Fibroblast of skin of back (primary cell): ENCODE results near the gene GPATCH3.
"Not testable (repeated sequence)": the region's sequence is repeated elsewhere in the genome, so short reads cannot be mapped to it uniquely, and the experiment has no call there.

ENCODE experiments used
- DNase-seq: peaks from one replicate; pipeline ENCODE4 v3.0.0-alpha.2; 2013

GPATCH3 gene

GRCh38 chr1:26863685-26864077 is 36.6 kb downstream of the GPATCH3 start:
- no peak for DNase-seq

GRCh38 chr1:26862781-26863684 is 37.2 kb downstream of the GPATCH3 start, which contains the start of gene SFN:
Gene SFN, plus strand, starts transcription at chr1:26863149. Its CDS starts 64 bp downstream, at chr1:26863213.
- DNase-seq, result no peak

- peak; percentile 45 for DNase-seq
Observed at GRCh38 chr1:26861889-26862378, 38.3 kb downstream of the GPATCH3 start.

- peak; percentile 59 for DNase-seq
Observed at GRCh38 chr1:26861286-26861701, 39.0 kb downstream of the GPATCH3 start.

- no peak for DNase-seq
Observed at GRCh38 chr1:26858891-26859640, 41.2 kb downstream of the GPATCH3 start.

GRCh38 chr1:26858160-26858559 is 42.1 kb downstream of the GPATCH3 start:
- DNase-seq, result no peak

- no peak for DNase-seq
Observed at GRCh38 chr1:26857473-26858060, 42.7 kb downstream of the GPATCH3 start.

- no peak for DNase-seq
Observed at GRCh38 chr1:26856604-26857469, 43.4 kb downstream of the GPATCH3 start.

- DNase-seq, result no peak
Observed at GRCh38 chr1:26856181-26856580, 44.1 kb downstream of the GPATCH3 start.

- DNase-seq, result no peak
Observed at GRCh38 chr1:26855636-26856035, 44.6 kb downstream of the GPATCH3 start.

GRCh38 chr1:26854906-26855305 is 45.4 kb downstream of the GPATCH3 start:
- DNase-seq, result no peak

- DNase-seq, result no peak
Observed at GRCh38 chr1:26853600-26853999, 46.7 kb downstream of the GPATCH3 start.

GRCh38 chr1:26853156-26853555 is 47.1 kb downstream of the GPATCH3 start:
- peak; percentile 90 for DNase-seq

GRCh38 chr1:26852701-26853100 is 47.6 kb downstream of the GPATCH3 start:
- no peak for DNase-seq

- no peak for DNase-seq
Observed at GRCh38 chr1:26851106-26851684, 49.1 kb downstream of the GPATCH3 start.

GRCh38 chr1:26848941-26849774 is 51.1 kb downstream of the GPATCH3 start:
- DNase-seq, result peak; percentile 73

GRCh38 chr1:26848499-26848898 is 51.8 kb downstream of the GPATCH3 start:
- no peak for DNase-seq

- not testable (repeated sequence) for DNase-seq
Observed at GRCh38 chr1:26847826-26848225, 52.4 kb downstream of the GPATCH3 start.

GRCh38 chr1:26844424-26845196 is 55.7 kb downstream of the GPATCH3 start:
- no peak for DNase-seq
